C4-2B (cell line): Measurements from ENCODE around the gene LVRN.

Experiments used
- ZFX ChIP-seq: fragments of 450-650 bp; IDR thresholded peaks from 2 replicates; pipeline ENCODE4 v1.6.1; 2017
- TF ChIP-seq, protein P1 (sequence below): fragments of 450-650 bp; conservative IDR thresholded peaks from 2 replicates; pipeline ENCODE4 v1.5.1; 2017; ENCODE audit warnings: mild to moderate bottlenecking

GRCh38 chr5:115947260-115947659, 15.0 kb upstream of the LVRN start:
- TF ChIP-seq, protein P1, sequence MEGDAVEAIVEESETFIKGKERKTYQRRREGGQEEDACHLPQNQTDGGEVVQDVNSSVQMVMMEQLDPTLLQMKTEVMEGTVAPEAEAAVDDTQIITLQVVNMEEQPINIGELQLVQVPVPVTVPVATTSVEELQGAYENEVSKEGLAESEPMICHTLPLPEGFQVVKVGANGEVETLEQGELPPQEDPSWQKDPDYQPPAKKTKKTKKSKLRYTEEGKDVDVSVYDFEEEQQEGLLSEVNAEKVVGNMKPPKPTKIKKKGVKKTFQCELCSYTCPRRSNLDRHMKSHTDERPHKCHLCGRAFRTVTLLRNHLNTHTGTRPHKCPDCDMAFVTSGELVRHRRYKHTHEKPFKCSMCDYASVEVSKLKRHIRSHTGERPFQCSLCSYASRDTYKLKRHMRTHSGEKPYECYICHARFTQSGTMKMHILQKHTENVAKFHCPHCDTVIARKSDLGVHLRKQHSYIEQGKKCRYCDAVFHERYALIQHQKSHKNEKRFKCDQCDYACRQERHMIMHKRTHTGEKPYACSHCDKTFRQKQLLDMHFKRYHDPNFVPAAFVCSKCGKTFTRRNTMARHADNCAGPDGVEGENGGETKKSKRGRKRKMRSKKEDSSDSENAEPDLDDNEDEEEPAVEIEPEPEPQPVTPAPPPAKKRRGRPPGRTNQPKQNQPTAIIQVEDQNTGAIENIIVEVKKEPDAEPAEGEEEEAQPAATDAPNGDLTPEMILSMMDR: no peak
- no peak for TF ChIP-seq ZFX
